ENCODE results near the gene EPB41.

DNA sequence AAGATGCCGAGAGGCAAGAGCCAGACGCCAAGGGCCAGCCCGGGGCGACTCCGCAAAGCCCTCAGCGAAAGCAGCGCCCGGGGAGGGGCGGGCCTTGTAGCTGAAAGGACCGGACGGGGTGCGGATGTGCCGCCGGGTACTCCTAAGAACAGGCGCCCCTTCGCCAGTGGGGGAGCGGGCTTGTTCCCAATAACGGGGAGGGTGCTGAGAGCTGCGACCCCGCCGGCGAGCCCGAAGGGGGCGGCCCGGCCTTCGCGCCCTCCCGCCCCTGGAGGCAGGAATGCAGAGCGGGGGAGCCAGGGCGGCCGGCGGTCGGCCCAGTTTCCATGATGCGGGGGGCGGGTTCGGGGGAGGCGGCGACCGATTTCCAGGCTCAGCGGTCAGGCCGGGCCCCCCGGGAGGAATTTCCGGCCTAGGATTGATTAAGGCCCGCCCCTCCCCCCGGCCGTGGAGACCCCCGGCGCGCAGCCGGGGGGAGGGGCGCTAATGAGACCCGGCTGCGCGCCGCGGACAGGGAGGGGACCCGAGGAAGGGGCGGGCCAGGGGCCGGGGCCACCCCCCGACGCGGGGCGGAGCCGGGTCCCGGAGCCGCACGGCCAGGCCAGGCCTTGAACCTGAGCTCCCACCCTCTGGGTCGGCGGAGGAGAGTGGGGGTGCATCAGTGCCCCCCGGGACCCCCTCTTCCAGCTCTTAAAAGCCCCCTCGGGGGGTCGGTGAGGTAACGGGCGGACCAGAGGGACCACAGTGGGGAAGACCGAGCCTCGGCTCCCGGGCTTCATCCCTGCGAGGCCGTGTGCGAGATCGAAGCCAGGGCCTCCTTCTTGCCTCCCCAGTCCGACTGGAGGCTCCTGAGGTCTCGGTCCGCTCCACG is 210.2 kb downstream of the EPB41 start:
- TF ChIP-seq, protein P1, sequence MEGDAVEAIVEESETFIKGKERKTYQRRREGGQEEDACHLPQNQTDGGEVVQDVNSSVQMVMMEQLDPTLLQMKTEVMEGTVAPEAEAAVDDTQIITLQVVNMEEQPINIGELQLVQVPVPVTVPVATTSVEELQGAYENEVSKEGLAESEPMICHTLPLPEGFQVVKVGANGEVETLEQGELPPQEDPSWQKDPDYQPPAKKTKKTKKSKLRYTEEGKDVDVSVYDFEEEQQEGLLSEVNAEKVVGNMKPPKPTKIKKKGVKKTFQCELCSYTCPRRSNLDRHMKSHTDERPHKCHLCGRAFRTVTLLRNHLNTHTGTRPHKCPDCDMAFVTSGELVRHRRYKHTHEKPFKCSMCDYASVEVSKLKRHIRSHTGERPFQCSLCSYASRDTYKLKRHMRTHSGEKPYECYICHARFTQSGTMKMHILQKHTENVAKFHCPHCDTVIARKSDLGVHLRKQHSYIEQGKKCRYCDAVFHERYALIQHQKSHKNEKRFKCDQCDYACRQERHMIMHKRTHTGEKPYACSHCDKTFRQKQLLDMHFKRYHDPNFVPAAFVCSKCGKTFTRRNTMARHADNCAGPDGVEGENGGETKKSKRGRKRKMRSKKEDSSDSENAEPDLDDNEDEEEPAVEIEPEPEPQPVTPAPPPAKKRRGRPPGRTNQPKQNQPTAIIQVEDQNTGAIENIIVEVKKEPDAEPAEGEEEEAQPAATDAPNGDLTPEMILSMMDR (IDR thresholded peaks at IDR 0.05), result no peak
- TF ChIP-seq POLR2AphosphoS5 (IDR thresholded peaks at IDR 0.05; ENCODE audit: low read depth, low read length) (no peak; the same call in 1 of the 2 replicates), TCF7L2 (IDR thresholded peaks at IDR 0.05; ENCODE audit: low read depth, low read length) (no peak)
